ENCODE data around the gene TMEM169.
"Not testable (repeated sequence)": the region's sequence is repeated elsewhere in the genome, so short reads cannot be mapped to it uniquely, and the experiment has no call there.

Gene TMEM169

GRCh38 chr2:216074380-216074779 lies 7.3 kb upstream of the TMEM169 start:
- H3K9ac ChIP-seq (ENCODE audit: low read length) = no peak overlapping the region
- H3K36me3 ChIP-seq (ENCODE audit: control insufficient read depth, insufficient read depth, low read length) = no peaks in the 10 kb centered on the region
- H3K4me1 ChIP-seq (ENCODE audit: control insufficient read depth, insufficient read depth, low read length) = no peaks in the 10 kb centered on the region

GRCh38 chr2:216074794-216075193 lies 6.9 kb upstream of the TMEM169 start:
- no peaks in the 10 kb centered on the region for H3K4me1 ChIP-seq (ENCODE audit: control insufficient read depth, insufficient read depth, low read length)
- no peaks in the 10 kb centered on the region for H3K36me3 ChIP-seq (ENCODE audit: control insufficient read depth, insufficient read depth, low read length)
- H3K9ac ChIP-seq (ENCODE audit: low read length) = no peak overlapping the region
- no peak overlapping the region for H3K4me3 ChIP-seq (ENCODE audit: low read length)
- H3K9me3 ChIP-seq (ENCODE audit: control insufficient read depth, low read length) = no peaks in the 10 kb centered on the region
- H3K27me3 ChIP-seq (ENCODE audit: control insufficient read depth, insufficient read depth, low read length) = no peaks in the 10 kb centered on the region

More at GRCh38 chr2:216074380-216074779, 7.3 kb upstream of the TMEM169 start:
- no peak overlapping the region for H3K4me3 ChIP-seq (ENCODE audit: low read length)
- H3K27me3 ChIP-seq (ENCODE audit: control insufficient read depth, insufficient read depth, low read length) = no peaks in the 10 kb centered on the region
- H3K9me3 ChIP-seq (ENCODE audit: control insufficient read depth, low read length) = no peaks in the 10 kb centered on the region

GRCh38 chr2:216075510-216076485 lies 5.9 kb upstream of the TMEM169 start:
- Histone ChIP-seq H3K4me3 (ENCODE audit: low read length) (no peak overlapping the region), H3K4me1 (ENCODE audit: control insufficient read depth, insufficient read depth, low read length) (no peaks in the 10 kb centered on the region), H3K9ac (ENCODE audit: low read length) (no peak overlapping the region), H3K9me3 (ENCODE audit: control insufficient read depth, low read length) (no peaks in the 10 kb centered on the region), H3K36me3 (ENCODE audit: control insufficient read depth, insufficient read depth, low read length) (no peaks in the 10 kb centered on the region), H3K27me3 (ENCODE audit: control insufficient read depth, insufficient read depth, low read length) (no peaks in the 10 kb centered on the region)

GRCh38 chr2:216078776-216079175 lies 2.9 kb upstream of the TMEM169 start:
- H3K4me1 ChIP-seq (ENCODE audit: control insufficient read depth, insufficient read depth, low read length) = peaks cover 4% of the 10 kb centered on the region
- no peak overlapping the region for H3K4me3 ChIP-seq (ENCODE audit: low read length)
- H3K36me3 ChIP-seq (ENCODE audit: control insufficient read depth, insufficient read depth, low read length) = no peaks in the 10 kb centered on the region
- no peak overlapping the region for H3K9ac ChIP-seq (ENCODE audit: low read length)
- H3K9me3 ChIP-seq (ENCODE audit: control insufficient read depth, low read length) = no peaks in the 10 kb centered on the region
- peaks cover 6% of the 10 kb centered on the region for H3K27me3 ChIP-seq (ENCODE audit: control insufficient read depth, insufficient read depth, low read length)

GRCh38 chr2:216080048-216080447 lies 1.7 kb upstream of the TMEM169 start:
- H3K36me3 ChIP-seq (ENCODE audit: control insufficient read depth, insufficient read depth, low read length); H3K4me3 ChIP-seq (ENCODE audit: low read length); H3K9ac ChIP-seq (ENCODE audit: low read length); H3K9me3 ChIP-seq (ENCODE audit: control insufficient read depth, low read length); H3K27me3 ChIP-seq (ENCODE audit: control insufficient read depth, insufficient read depth, low read length); H3K4me1 ChIP-seq (ENCODE audit: control insufficient read depth, insufficient read depth, low read length): not testable (repeated sequence)

GRCh38 chr2:216081012-216081411 lies 707 bp upstream of the TMEM169 start:
- no peaks in the 10 kb centered on the region for H3K36me3 ChIP-seq (ENCODE audit: control insufficient read depth, insufficient read depth, low read length)
- H3K9ac ChIP-seq (ENCODE audit: low read length) = peak overlapping the region; percentile 63
- H3K4me1 ChIP-seq (ENCODE audit: control insufficient read depth, insufficient read depth, low read length) = peaks cover 4% of the 10 kb centered on the region
- no peaks in the 10 kb centered on the region for H3K9me3 ChIP-seq (ENCODE audit: control insufficient read depth, low read length)
- peaks cover 6% of the 10 kb centered on the region for H3K27me3 ChIP-seq (ENCODE audit: control insufficient read depth, insufficient read depth, low read length)
- H3K4me3 ChIP-seq (ENCODE audit: low read length) = peak overlapping the region; percentile 67

GRCh38 chr2:216082117-216082711 lies 495 bp downstream of the TMEM169 start:
- H3K36me3 ChIP-seq (ENCODE audit: control insufficient read depth, insufficient read depth, low read length) = no peaks in the 10 kb centered on the region
- H3K4me1 ChIP-seq (ENCODE audit: control insufficient read depth, insufficient read depth, low read length) = peaks cover 4% of the 10 kb centered on the region
- H3K27me3 ChIP-seq (ENCODE audit: control insufficient read depth, insufficient read depth, low read length) = peaks cover 6% of the 10 kb centered on the region
- H3K9ac ChIP-seq (ENCODE audit: low read length) = peak overlapping the region; percentile 63
- peak overlapping the region; percentile 67 for H3K4me3 ChIP-seq (ENCODE audit: low read length)
- no peaks in the 10 kb centered on the region for H3K9me3 ChIP-seq (ENCODE audit: control insufficient read depth, low read length)

GRCh38 chr2:216082805-216083204 lies 1.1 kb downstream of the TMEM169 start:
- no peak overlapping the region for H3K4me3 ChIP-seq (ENCODE audit: low read length)
- peaks cover 4% of the 10 kb centered on the region for H3K4me1 ChIP-seq (ENCODE audit: control insufficient read depth, insufficient read depth, low read length)
- H3K36me3 ChIP-seq (ENCODE audit: control insufficient read depth, insufficient read depth, low read length) = no peaks in the 10 kb centered on the region
- H3K27me3 ChIP-seq (ENCODE audit: control insufficient read depth, insufficient read depth, low read length) = peaks cover 6% of the 10 kb centered on the region
- no peak overlapping the region for H3K9ac ChIP-seq (ENCODE audit: low read length)
- H3K9me3 ChIP-seq (ENCODE audit: control insufficient read depth, low read length) = no peaks in the 10 kb centered on the region

GRCh38 chr2:216083464-216084281 lies 2.0 kb downstream of the TMEM169 start:
- no peaks in the 10 kb centered on the region for H3K9me3 ChIP-seq (ENCODE audit: control insufficient read depth, low read length)
- no peak overlapping the region for H3K4me3 ChIP-seq (ENCODE audit: low read length)
- H3K27me3 ChIP-seq (ENCODE audit: control insufficient read depth, insufficient read depth, low read length) = peaks cover 6% of the 10 kb centered on the region
- no peaks in the 10 kb centered on the region for H3K36me3 ChIP-seq (ENCODE audit: control insufficient read depth, insufficient read depth, low read length)
- H3K4me1 ChIP-seq (ENCODE audit: control insufficient read depth, insufficient read depth, low read length) = peaks cover 4% of the 10 kb centered on the region
- H3K9ac ChIP-seq (ENCODE audit: low read length) = no peak overlapping the region

GRCh38 chr2:216084547-216084946 lies 2.8 kb downstream of the TMEM169 start:
- H3K4me3 ChIP-seq (ENCODE audit: low read length) = no peak overlapping the region
- peaks cover 4% of the 10 kb centered on the region for H3K4me1 ChIP-seq (ENCODE audit: control insufficient read depth, insufficient read depth, low read length)
- H3K36me3 ChIP-seq (ENCODE audit: control insufficient read depth, insufficient read depth, low read length) = no peaks in the 10 kb centered on the region
- peaks cover 6% of the 10 kb centered on the region for H3K27me3 ChIP-seq (ENCODE audit: control insufficient read depth, insufficient read depth, low read length)
- H3K9me3 ChIP-seq (ENCODE audit: control insufficient read depth, low read length) = no peaks in the 10 kb centered on the region
- H3K9ac ChIP-seq (ENCODE audit: low read length) = no peak overlapping the region

GRCh38 chr2:216086207-216086893 lies 4.6 kb downstream of the TMEM169 start:
- H3K4me3 ChIP-seq (ENCODE audit: low read length) = no peak overlapping the region
- H3K27me3 ChIP-seq (ENCODE audit: control insufficient read depth, insufficient read depth, low read length) = peaks cover 6% of the 10 kb centered on the region
- H3K9me3 ChIP-seq (ENCODE audit: control insufficient read depth, low read length) = no peaks in the 10 kb centered on the region
- no peak overlapping the region for H3K9ac ChIP-seq (ENCODE audit: low read length)
- H3K4me1 ChIP-seq (ENCODE audit: control insufficient read depth, insufficient read depth, low read length) = peaks cover 4% of the 10 kb centered on the region
- no peaks in the 10 kb centered on the region for H3K36me3 ChIP-seq (ENCODE audit: control insufficient read depth, insufficient read depth, low read length)
